ENCODE measurements around the gene MFAP5. TPM values are rescaled to one million over a fixed set of nuclear protein-coding genes. Genes with fewer than 3 reads are reported as not detected.

MFAP5 gene
- total and polyA plus RNA-seq, 2 donors (not counting 3 experiments of a cell fraction or from before 2014, with no cell fraction given) = 0.39 TPM; not detected in 1

- intact Hi-C loops (cut with micrococcal nuclease) (no loop called here), dilution Hi-C loops (cut with MboI; ENCODE audit: extremely low pct_ligation_motif_present, low sequenced_read_pairs) (no loop called here)
- H3K9ac ChIP-seq (replicated peaks; ENCODE audit: extremely low read depth, insufficient read depth, low read length) = no peak overlapping the region
- ChIA-PET POLR2A (no interaction called here), CTCF (interaction anchor here (0.9 to 3.0 kb wide), 3 partner anchors 10 to 223 kb away, joined by 4 to 6 read pairs (median 4); no protein-coding TSS in a partner anchor)
- H3K4me1 ChIP-seq (ENCODE audit: control insufficient read depth, extremely low read depth, insufficient read depth, low read length) = no peaks in the 10 kb centered on the region
- DNase-seq (ENCODE audit: low read depth, low spot score) (no peak), FAIRE-seq (no peak)
- H3K9me3 ChIP-seq (replicated peaks; ENCODE audit: control insufficient read depth, insufficient read depth, low read length) = no peaks in the 10 kb centered on the region
- H4K20me1 ChIP-seq (replicated peaks; ENCODE audit: control insufficient read depth, extremely low read depth, insufficient read depth, low read length) = no peaks in the 10 kb centered on the region
- H3K27me3 ChIP-seq (ENCODE audit: control insufficient read depth in 2 of 2, insufficient read depth in 2 of 2, low read length in 2 of 2) = peaks cover 2 to 9% of the 10 kb centered on the region in 2 experiments
- no TSS peak for BruUV-seq (replicated peaks)
- TF ChIP-seq CTCF (IDR thresholded peaks at IDR 0.05; ENCODE audit: extremely low read depth in 1 of 2, insufficient read depth in 1 of 2, low read depth in 1 of 2, low read length in 2 of 2) = no peak
- no peak for TF ChIP-seq POLR2A (IDR thresholded peaks at IDR 0.05; ENCODE audit: low read depth, low read length)
- no peak for TF ChIP-seq POLR2AphosphoS5 (IDR thresholded peaks at IDR 0.05; ENCODE audit: insufficient read depth, low read depth, low read length)
- TF ChIP-seq JUN (IDR thresholded peaks at IDR 0.05; ENCODE audit: borderline replicate concordance, insufficient read depth, insufficient read length, low read depth) = no peak
- TF ChIP-seq FOS (IDR thresholded peaks at IDR 0.05; ENCODE audit: borderline replicate concordance, insufficient read depth, low read length) = no peak
- no peak for TF ChIP-seq EZH2 (IDR thresholded peaks at IDR 0.05; ENCODE audit: borderline replicate concordance, low read depth, low read length, severe bottlenecking)
- no peak for TF ChIP-seq MAX (IDR thresholded peaks at IDR 0.05; ENCODE audit: insufficient read depth, insufficient read length)
- TF ChIP-seq MYC (IDR thresholded peaks at IDR 0.05; ENCODE audit: low read depth, low read length) = no peak
- TF ChIP-seq GATA2 (IDR thresholded peaks at IDR 0.05; ENCODE audit: insufficient read depth, insufficient read length, low read depth, low read length) = no peak
- no peak overlapping the region for H3K27ac ChIP-seq (ENCODE audit: insufficient read depth, low read depth, low read length)
- H3K36me3 ChIP-seq (ENCODE audit: control insufficient read depth in 2 of 2, extremely low read depth in 1 of 2, insufficient read depth in 2 of 2, low read length in 2 of 2) = no peaks in the 10 kb centered on the region
- H3K9me1 ChIP-seq (replicated peaks; ENCODE audit: control insufficient read depth, extremely low read depth, insufficient read depth, low read length) = no peaks in the 10 kb centered on the region
- no peak overlapping the region for H2AFZ ChIP-seq (ENCODE audit: low read depth, low read length)
- H3K4me3 ChIP-seq (replicated peaks in 1 of 3; ENCODE audit: insufficient read depth in 1 of 3, low read depth in 1 of 3, low read length in 3 of 3) = no peak overlapping the region
- no peaks in the 10 kb centered on the region for H3K79me2 ChIP-seq (ENCODE audit: control insufficient read depth, insufficient read depth, low read length)
- H3K4me2 ChIP-seq (ENCODE audit: insufficient read depth, low read length) = no peak overlapping the region
These were observed 4.6 kb upstream of the MFAP5 start for GRCh38 chr12:8667270-8667669.

Data from endothelial cell of umbilical vein (primary cell).